Measurements from ENCODE around the gene BCAP31. TPM values are rescaled to one million over a fixed set of nuclear protein-coding genes. Genes with fewer than 3 reads are reported as not detected.
A peak's percentile ranks its signal among the peaks of the same experiment; 100 is the strongest.
"Not testable (repeated sequence)": the region's sequence is repeated elsewhere in the genome, so short reads cannot be mapped to it uniquely, and the experiment has no call there.

The BCAP31 gene
- total RNA-seq, 1 experiment from 2014 or later = 307 TPM

- in situ Hi-C loops (cut with HindIII; ENCODE audit: low pct_unique_long_range_greater_than_20kb, low sequenced_read_pairs) = no loop called here
- DNase-seq (ENCODE audit: low read depth) = no peak
Observed at GRCh38 chrX:153725039-153725831, 1.0 kb upstream of the BCAP31 start.

GRCh38 chrX:153723351-153724251 is 586 bp downstream of the BCAP31 start:
- peak; percentile 59 for DNase-seq (ENCODE audit: low read depth)
- in situ Hi-C loops (cut with HindIII; ENCODE audit: low pct_unique_long_range_greater_than_20kb, low sequenced_read_pairs) = no loop called here

- DNase-seq (ENCODE audit: low read depth) = no peak
- in situ Hi-C loops (cut with HindIII; ENCODE audit: low pct_unique_long_range_greater_than_20kb, low sequenced_read_pairs) = no loop called here
Observed at GRCh38 chrX:153722704-153723350, 1.4 kb downstream of the BCAP31 start.

GRCh38 chrX:153719701-153720100 is 4.5 kb downstream of the BCAP31 start:
- no peak for DNase-seq (ENCODE audit: low read depth)
- in situ Hi-C loops (cut with HindIII; ENCODE audit: low pct_unique_long_range_greater_than_20kb, low sequenced_read_pairs) = no loop called here

- in situ Hi-C loops (cut with HindIII; ENCODE audit: low pct_unique_long_range_greater_than_20kb, low sequenced_read_pairs) = no loop called here
- DNase-seq (ENCODE audit: low read depth) = no peak
Observed at GRCh38 chrX:153719238-153719637, 4.9 kb downstream of the BCAP31 start.

- in situ Hi-C loops (cut with HindIII; ENCODE audit: low pct_unique_long_range_greater_than_20kb, low sequenced_read_pairs) = no loop called here
- DNase-seq (ENCODE audit: low read depth) = no peak
Observed at GRCh38 chrX:153717445-153717844, 6.7 kb downstream of the BCAP31 start.

GRCh38 chrX:153714256-153714655 is 9.9 kb downstream of the BCAP31 start:
- DNase-seq (ENCODE audit: low read depth) = no peak
- in situ Hi-C loops (cut with HindIII; ENCODE audit: low pct_unique_long_range_greater_than_20kb, low sequenced_read_pairs) = no loop called here

- in situ Hi-C loops (cut with HindIII; ENCODE audit: low pct_unique_long_range_greater_than_20kb, low sequenced_read_pairs) = no loop called here
- DNase-seq (ENCODE audit: low read depth) = no peak
Observed at GRCh38 chrX:153709726-153710674, 14.2 kb downstream of the BCAP31 start.

GRCh38 chrX:153708415-153708814 is 15.8 kb downstream of the BCAP31 start:
- DNase-seq (ENCODE audit: low read depth) = peak; percentile 85
- in situ Hi-C loops (cut with HindIII; ENCODE audit: low pct_unique_long_range_greater_than_20kb, low sequenced_read_pairs) = no loop called here

GRCh38 chrX:153707406-153707805 is 16.8 kb downstream of the BCAP31 start:
- no peak for DNase-seq (ENCODE audit: low read depth)
- in situ Hi-C loops (cut with HindIII; ENCODE audit: low pct_unique_long_range_greater_than_20kb, low sequenced_read_pairs) = no loop called here

GRCh38 chrX:153706799-153707198 is 17.4 kb downstream of the BCAP31 start:
- in situ Hi-C loops (cut with HindIII; ENCODE audit: low pct_unique_long_range_greater_than_20kb, low sequenced_read_pairs) = no loop called here
- DNase-seq (ENCODE audit: low read depth) = no peak

- DNase-seq (ENCODE audit: low read depth); in situ Hi-C loops (cut with HindIII; ENCODE audit: low pct_unique_long_range_greater_than_20kb, low sequenced_read_pairs): not testable (repeated sequence)
Observed at GRCh38 chrX:153705403-153706060, 18.7 kb downstream of the BCAP31 start.

- in situ Hi-C loops (cut with HindIII; ENCODE audit: low pct_unique_long_range_greater_than_20kb, low sequenced_read_pairs); DNase-seq (ENCODE audit: low read depth): not testable (repeated sequence)
Observed at GRCh38 chrX:153704631-153705402, 19.4 kb downstream of the BCAP31 start.

GRCh38 chrX:153704021-153704526 is 20.1 kb downstream of the BCAP31 start:
- no peak for DNase-seq (ENCODE audit: low read depth)
- in situ Hi-C loops (cut with HindIII; ENCODE audit: low pct_unique_long_range_greater_than_20kb, low sequenced_read_pairs) = no loop called here

- in situ Hi-C loops (cut with HindIII; ENCODE audit: low pct_unique_long_range_greater_than_20kb, low sequenced_read_pairs) = no loop called here
Observed at GRCh38 chrX:153703036-153703370, 21.2 kb downstream of the BCAP31 start.

GRCh38 chrX:153702336-153703035 is 21.7 kb downstream of the BCAP31 start:
- in situ Hi-C loops (cut with HindIII; ENCODE audit: low pct_unique_long_range_greater_than_20kb, low sequenced_read_pairs) = no loop called here
- DNase-seq (ENCODE audit: low read depth) = no peak

More at GRCh38 chrX:153703036-153703370, 21.2 kb downstream of the BCAP31 start:
- peak; percentile 45 for DNase-seq (ENCODE audit: low read depth)
